Immature natural killer cell (primary cell): ENCODE data around the gene BIN2. TPM values are rescaled to one million over a fixed set of nuclear protein-coding genes. Genes with fewer than 3 reads are reported as not detected.
"Not testable (repeated sequence)": the region's sequence is repeated elsewhere in the genome, so short reads cannot be mapped to it uniquely, and the experiment has no call there.

Experiments used
- DNase-seq, 3 donors: peaks; one replicate each; pipeline ENCODE4 v3.0.0; 2022; ENCODE audit warnings: mixed read lengths in 1 of 3
- H3K27ac Mint-ChIP-seq, 6 donors: one replicate each; pipeline ENCODE4 v1.8.0; 2020; ENCODE audit warnings: mixed read lengths in 6 of 6, mild to moderate bottlenecking in 5 of 6, inconsistent platforms in 4 of 6, moderate library complexity in 3 of 6
- H3K27me3 Mint-ChIP-seq, 3 donors: one replicate each; pipeline ENCODE4 v1.8.0; 2020 to 2021; ENCODE audit warnings: low read depth in 3 of 3, mild to moderate bottlenecking in 3 of 3, mixed read lengths in 3 of 3, moderate library complexity in 3 of 3, inconsistent platforms in 1 of 3
- H3K36me3 Mint-ChIP-seq, 3 donors: one replicate each; pipeline ENCODE4 v1.8.0; 2020; ENCODE audit warnings: mixed read lengths in 3 of 3, inconsistent platforms in 2 of 3, mild to moderate bottlenecking in 2 of 3
- H3K4me1 Mint-ChIP-seq, 2 donors: one replicate each; pipeline ENCODE4 v1.8.0; 2020; ENCODE audit warnings: inconsistent platforms in 2 of 2, mild to moderate bottlenecking in 2 of 2, mixed read lengths in 2 of 2, moderate library complexity in 1 of 2
- H3K4me3 Mint-ChIP-seq, 5 donors: one replicate each; pipeline ENCODE4 v1.8.0; 2020; ENCODE audit warnings: mild to moderate bottlenecking in 5 of 5, mixed read lengths in 5 of 5, inconsistent platforms in 3 of 5, moderate library complexity in 3 of 5
- H3K9me3 Mint-ChIP-seq, 6 donors: one replicate each; pipeline ENCODE4 v1.8.0; 2020; ENCODE audit warnings: mild to moderate bottlenecking in 6 of 6, mixed read lengths in 6 of 6, inconsistent platforms in 4 of 6, moderate library complexity in 3 of 6
- polyA plus RNA-seq, 3 donors: library from polyadenylated mRNA; unstranded; fragments of 300-500 nt; fragmentation: Illumina TruSeq; gene quantifications; one replicate each; pipeline ENCODE4 v1.2.3, GENCODE V29; 2021

The BIN2 gene
- polyA plus RNA-seq, 3 donors from 2014 or later = 353 to 582 (median 359) TPM

DNA sequence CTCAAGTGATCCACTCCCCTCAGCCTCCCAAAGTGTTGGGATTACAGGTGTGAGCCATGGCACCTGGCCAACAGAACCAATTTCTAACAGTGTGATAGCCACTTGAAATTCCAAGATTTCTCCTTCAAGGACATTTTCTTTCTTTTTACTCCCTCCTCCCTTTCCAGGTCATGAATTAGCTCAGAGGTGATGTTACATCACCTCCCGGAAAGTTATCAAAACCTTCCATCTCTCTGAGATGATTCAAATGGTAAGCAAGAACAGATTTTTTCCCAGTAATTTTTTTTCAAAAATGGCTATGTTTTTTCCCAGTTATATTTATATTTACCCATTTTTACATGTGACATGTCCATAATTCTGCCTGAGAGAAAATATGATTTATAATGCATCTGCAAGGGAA, 38.1 kb downstream of the BIN2 start:
- peaks cover 14 to 33% (median 22%) of the 10 kb centered on the region in 3 donors for H3K36me3 Mint-ChIP-seq
- H3K27ac Mint-ChIP-seq = peak overlapping the region; percentile 46 to 79 (median 60)

DNA sequence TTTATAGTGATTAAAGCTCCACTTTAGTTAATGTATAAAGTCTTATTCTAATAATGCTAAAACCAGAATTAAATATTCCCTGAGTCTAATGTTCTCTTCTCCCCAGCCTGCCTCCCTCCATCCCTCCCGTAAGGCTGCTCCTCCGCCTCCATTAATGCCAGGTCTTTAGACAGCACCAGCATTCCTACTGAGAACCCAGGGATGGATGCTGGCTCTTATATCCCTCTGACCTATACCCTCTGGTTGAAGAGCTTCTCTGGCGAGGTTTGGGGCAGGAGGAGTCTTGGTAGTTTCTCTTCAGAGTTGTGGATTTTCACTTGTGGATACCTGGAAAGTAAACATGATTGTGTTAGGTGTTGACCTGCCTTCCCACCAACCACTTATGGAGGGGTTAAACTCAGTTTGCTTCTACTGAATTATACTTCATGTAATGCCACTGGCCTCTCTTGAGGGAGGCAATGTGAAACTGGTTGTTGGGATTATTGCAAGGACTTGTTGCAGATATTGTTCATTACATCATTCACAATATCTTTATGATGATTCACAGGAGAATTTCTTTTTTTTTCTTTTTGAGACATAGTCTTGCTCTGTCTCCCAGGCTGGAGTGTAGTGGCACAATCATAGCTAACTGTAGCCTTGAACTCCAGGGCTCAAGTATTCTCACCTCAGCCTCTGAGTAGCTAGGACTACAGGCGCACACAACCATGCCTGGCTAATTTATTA, 42.6 kb downstream of the BIN2 start:
- H3K36me3 Mint-ChIP-seq = peaks cover 9 to 21% (median 12%) of the 10 kb centered on the region in 3 donors
- peak overlapping the region; percentile 22 to 80 (median 58) for H3K27ac Mint-ChIP-seq

More for the DNA sequence above, 38.1 kb downstream of the BIN2 start:
- Mint-ChIP-seq H3K4me3 (no peak overlapping the region), H3K27me3 (no peaks in the 10 kb centered on the region), H3K4me1 (peaks cover 0 to 15% of the 10 kb centered on the region in 2 donors), H3K9me3 (peaks cover 0 to 3% (median 0%) of the 10 kb centered on the region in 6 donors)
- no peak for DNase-seq

DNA sequence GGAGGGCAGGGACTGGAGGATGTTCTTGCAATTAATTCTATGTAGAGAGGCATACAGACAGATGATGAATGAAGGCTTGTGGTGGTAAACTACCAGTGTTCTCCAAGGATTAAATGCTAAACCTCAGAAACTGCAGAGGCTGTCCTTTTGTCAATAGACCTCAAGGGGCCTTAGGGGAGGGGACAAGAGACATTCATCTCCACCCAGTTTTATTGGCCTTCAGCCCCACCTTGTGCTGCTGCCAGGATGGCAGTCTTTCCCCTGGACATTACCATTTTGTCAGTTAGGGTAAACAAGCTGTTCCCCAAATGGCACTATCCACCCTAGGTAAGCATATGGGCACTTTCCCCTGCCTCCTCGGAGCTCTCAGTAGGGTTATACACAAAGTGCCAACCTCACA, 48.9 kb downstream of the BIN2 start:
- H3K27me3 Mint-ChIP-seq = peaks cover 3 to 9% (median 8%) of the 10 kb centered on the region in 3 donors
- H3K27ac Mint-ChIP-seq = peak overlapping the region in 2 of 6 donors; percentile 45
- H3K4me1 Mint-ChIP-seq = peaks cover 11% of the 10 kb centered on the region in 2 donors
- H3K4me3 Mint-ChIP-seq = no peak overlapping the region
- no peak for DNase-seq
- no peaks in the 10 kb centered on the region for H3K36me3 Mint-ChIP-seq
- no peaks in the 10 kb centered on the region for H3K9me3 Mint-ChIP-seq

More for the DNA sequence above, 42.6 kb downstream of the BIN2 start:
- no peak for DNase-seq
- peaks cover 1 to 7% of the 10 kb centered on the region in 2 donors for H3K4me1 Mint-ChIP-seq
- H3K27me3 Mint-ChIP-seq = peaks cover 0 to 3% (median 0%) of the 10 kb centered on the region in 3 donors
- no peak overlapping the region for H3K4me3 Mint-ChIP-seq
- H3K9me3 Mint-ChIP-seq = no peaks in the 10 kb centered on the region

DNA sequence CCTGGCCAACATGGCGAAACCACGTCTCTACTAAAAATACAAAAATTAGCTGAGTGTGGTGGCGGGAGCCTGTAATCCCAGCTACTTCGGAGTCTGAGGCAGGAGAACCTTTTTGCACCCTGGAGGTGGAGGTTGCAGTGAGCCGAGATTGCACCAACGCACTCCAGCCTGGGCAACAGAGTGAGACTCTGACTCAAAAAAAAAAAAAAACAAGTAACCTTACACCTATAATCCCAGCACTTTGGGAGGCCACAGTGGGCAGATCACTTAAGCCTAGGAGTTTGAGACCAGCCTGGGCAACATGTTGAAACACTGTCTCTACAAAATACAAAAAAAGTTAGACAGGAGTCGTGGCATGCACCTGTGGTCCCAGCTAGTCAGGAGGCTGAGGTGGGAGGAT, 51.2 kb downstream of the BIN2 start:
- not testable (repeated sequence) for H3K36me3 Mint-ChIP-seq, H3K27ac Mint-ChIP-seq, H3K9me3 Mint-ChIP-seq, H3K4me3 Mint-ChIP-seq, DNase-seq, H3K27me3 Mint-ChIP-seq
- peaks cover 22 to 26% of the 10 kb centered on the region in 2 donors for H3K4me1 Mint-ChIP-seq

DNA sequence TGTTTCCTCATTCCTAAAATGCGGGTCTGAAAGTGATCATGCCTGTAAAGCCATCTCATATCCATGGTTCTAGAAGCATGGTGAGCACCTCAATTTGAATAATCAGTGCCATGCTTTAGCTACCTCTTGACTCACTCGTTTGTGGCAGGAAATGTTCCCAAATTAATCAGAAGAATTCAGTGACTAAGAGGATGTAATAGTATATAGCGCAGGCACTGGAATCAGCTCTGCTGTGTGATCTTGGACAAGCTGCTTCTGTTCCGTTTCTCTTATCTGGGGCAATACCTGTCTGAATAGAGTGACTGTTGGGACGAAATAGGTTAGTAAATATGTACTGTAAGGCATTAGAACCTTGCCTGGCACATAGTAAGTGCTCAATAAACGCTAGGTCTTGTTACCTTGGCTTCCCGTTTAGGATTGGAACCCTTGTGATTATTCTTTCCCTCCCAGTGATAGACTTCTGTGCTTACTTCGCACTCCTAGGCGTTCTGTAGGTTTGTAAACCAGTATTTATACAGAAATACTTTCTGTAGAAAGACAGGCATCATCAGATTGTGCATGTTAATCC, 52.9 kb downstream of the BIN2 start:
- Mint-ChIP-seq H3K27ac (peak overlapping the region; percentile 74 to 91 (median 84)), H3K9me3 (no peaks in the 10 kb centered on the region), H3K4me3 (peak overlapping the region; percentile 91 to 99 (median 95)), H3K36me3 (no peaks in the 10 kb centered on the region), H3K4me1 (peaks cover 27 to 28% of the 10 kb centered on the region in 2 donors), H3K27me3 (peaks cover 5 to 9% (median 8%) of the 10 kb centered on the region in 3 donors)
- no peak for DNase-seq

DNA sequence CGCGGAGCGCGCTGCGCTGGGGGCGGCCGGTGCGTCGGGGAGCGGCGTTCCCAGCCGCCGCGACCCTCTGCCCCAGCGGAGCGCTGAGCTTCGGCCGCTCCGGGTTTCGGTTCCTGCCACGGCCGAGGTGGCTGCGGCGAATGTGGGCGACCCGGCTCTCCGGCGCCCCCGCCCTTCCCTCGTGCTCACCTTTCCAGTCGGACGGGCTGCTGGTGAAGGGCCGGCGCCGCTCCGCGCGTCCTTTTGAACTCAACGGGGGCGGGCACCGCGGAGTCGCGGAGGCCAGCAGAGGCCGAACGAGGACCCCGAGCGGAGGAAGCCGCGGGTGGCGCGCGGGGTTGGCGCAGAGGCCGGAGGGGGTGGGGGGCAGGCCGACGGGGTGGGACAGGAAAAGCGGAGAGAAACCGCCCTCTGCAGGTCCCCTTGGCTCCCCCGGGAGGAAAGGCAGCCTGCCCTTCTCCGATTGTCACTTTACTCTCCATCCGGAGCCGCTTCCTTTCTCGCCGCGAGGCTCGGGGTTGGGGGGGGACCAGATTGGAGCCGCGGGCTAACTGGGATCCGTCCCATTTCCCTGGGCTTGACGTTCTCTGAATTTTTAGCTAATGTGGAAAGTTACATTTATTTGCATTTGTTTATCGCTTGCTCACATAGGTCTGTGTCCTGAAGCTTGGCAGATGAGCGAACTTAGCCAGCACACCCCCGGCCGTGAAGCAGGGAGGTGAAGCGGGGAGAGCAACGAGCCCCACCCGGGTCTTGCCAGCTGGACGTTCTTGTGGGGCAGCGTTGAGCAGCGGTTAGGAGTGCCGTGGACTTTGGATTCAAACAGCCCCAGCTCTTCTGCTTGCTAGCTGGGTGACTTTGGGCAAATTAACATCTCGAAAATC, 53.7 kb downstream of the BIN2 start, which contains the start of gene SMAGP:
Gene SMAGP (minus strand): TSS at position 349 of the 884 bp plus-strand sequence. CDS start 1,137 bp downstream, outside the sequence.
- DNase-seq = peak; percentile 71 to 75 (median 73)
- peak within 1 kb of the TSS; percentile 91 to 99 (median 95) for H3K4me3 Mint-ChIP-seq
- peaks cover 5 to 9% (median 8%) of the 10 kb centered on the region in 3 donors for H3K27me3 Mint-ChIP-seq
- H3K36me3 Mint-ChIP-seq = peaks cover 0 to 4% (median 0%) of the 10 kb centered on the region in 3 donors
- H3K27ac Mint-ChIP-seq = peak within 1 kb of the TSS; percentile 77 to 93 (median 87)
- no peaks in the 10 kb centered on the region for H3K9me3 Mint-ChIP-seq
- H3K4me1 Mint-ChIP-seq = peaks cover 32 to 33% of the 10 kb centered on the region in 2 donors

DNA sequence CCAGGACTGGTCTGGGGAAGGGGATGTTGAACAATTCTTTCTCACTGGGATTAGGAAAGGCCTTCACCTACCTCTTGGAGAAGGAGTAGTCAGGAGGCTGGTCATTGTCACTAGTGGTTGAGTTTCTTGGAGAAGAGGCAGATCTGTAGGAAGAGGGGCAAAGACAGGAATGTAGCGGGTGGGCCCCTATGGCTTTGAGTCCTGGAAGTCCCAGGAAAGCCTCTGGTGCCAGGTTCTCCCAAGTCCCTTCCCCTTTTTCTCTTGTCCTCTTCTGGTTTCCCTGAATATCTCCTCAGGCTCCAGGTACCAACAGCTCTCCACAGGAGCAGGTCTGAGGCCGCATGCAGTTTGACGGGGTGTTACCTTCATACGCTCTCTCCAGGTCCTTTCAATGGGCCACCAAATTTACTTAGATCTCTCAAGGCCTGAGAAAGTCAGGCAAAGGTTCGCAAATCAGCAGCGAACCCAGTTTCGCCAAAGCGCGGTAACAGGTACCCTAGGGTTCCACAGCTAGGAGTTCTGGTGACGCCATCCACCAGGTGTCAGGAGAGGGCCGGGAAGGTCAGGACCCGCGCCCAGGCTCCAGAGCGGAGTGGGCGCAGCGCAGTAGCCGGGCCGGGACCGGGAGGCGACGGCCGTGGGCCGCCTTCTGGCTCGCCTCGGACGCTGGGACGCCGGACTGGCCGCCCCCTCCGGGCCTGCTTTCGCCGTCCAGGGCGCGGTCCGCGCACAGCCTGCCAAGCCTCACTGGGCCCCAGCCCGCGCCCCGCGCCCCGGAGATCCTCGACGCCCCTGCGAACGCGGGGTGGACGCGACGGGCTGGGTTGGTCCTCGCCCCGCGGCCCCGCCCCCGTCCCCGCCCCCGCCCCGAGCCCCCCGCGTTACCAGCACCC, 54.6 kb downstream of the BIN2 start:
- Mint-ChIP-seq H3K27ac (peak overlapping the region; percentile 75 to 93 (median 87)), H3K4me3 (peak overlapping the region; percentile 90 to 93 (median 90)), H3K4me1 (peaks cover 38 to 40% of the 10 kb centered on the region in 2 donors), H3K9me3 (no peaks in the 10 kb centered on the region), H3K27me3 (peaks cover 5 to 9% (median 8%) of the 10 kb centered on the region in 3 donors), H3K36me3 (peaks cover 0 to 6% (median 0%) of the 10 kb centered on the region in 3 donors)
- DNase-seq = peak in 1 of 3 donors; percentile 38

DNA sequence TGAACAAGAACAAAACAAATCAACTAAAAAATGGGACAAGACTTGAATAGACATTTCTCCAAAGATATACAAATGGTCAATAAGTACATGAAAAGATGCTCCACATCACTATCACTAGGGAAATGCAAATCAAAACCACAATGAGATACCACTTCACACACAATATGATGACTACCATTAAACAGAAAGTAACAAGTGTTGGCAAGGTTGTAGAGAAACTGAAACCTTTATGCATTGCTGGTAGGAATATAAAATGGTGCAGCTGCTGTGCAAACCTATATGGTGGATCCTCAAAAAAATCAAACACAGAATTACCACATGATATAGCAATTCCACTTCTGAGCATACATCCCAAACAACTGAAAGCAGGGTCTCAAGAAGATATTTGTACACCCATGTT, 59.0 kb downstream of the BIN2 start:
- Mint-ChIP-seq H3K4me3 (peak overlapping the region; percentile 64 to 85 (median 81)), H3K9me3 (no peaks in the 10 kb centered on the region), H3K27me3 (peaks cover 0 to 2% (median 1%) of the 10 kb centered on the region in 3 donors), H3K27ac (peak overlapping the region; percentile 81 to 95 (median 92)), H3K4me1 (peaks cover 33 to 36% of the 10 kb centered on the region in 2 donors), H3K36me3 (peaks cover 0 to 6% (median 0%) of the 10 kb centered on the region in 3 donors)
- DNase-seq = peak; percentile 66 to 72 (median 68)

DNA sequence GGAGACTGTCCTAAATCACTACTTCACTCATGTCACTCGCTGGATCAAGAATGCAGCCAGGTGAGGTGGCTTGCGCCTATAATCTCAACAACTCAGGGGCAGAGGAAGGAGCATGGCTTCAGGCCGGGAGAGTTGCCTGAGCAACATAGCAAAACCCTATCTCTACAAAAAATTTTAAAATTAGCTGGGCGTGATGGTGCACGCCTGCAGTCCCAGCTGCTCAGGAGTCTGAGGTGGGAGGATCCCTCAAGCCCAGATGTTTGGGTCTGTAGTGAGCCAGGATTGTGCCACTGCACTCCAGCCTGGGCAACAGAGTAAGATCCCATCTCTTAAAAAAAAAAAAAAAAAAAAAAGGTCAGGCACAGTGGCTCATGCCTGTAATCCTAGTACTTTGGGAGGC, 59.7 kb downstream of the BIN2 start:
- Mint-ChIP-seq H3K4me3 (peak overlapping the region in 1 of 5 donors; percentile 39), H3K27ac (peak overlapping the region in 4 of 6 donors; percentile 73 to 88 (median 82))

DNA sequence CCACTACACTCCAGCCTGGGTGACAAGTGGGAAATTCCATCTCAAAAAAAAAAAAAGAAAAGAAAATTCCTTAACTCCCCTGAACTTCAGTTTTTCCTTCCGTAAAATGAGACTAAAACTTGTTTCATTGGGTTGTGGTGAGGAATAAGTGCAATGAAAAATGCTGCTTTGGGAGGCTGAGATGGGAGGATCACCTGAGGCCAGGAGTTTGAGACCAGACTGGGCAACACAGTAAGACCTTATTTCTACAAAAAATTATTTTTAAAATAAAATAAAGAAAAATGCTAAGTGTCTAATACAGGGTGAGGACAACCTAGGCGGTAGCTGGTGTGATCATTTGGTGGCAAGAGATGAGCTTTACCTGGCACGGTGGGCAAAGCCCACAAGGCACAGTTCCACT, 60.6 kb downstream of the BIN2 start:
- H3K27ac Mint-ChIP-seq = no peak overlapping the region
- H3K36me3 Mint-ChIP-seq = peaks cover 0 to 6% (median 0%) of the 10 kb centered on the region in 3 donors
- no peaks in the 10 kb centered on the region for H3K9me3 Mint-ChIP-seq
- peaks cover 0 to 1% (median 0%) of the 10 kb centered on the region in 3 donors for H3K27me3 Mint-ChIP-seq
- no peak for DNase-seq
- peaks cover 21 to 24% of the 10 kb centered on the region in 2 donors for H3K4me1 Mint-ChIP-seq
- H3K4me3 Mint-ChIP-seq = no peak overlapping the region

More for the DNA sequence above, 59.7 kb downstream of the BIN2 start:
- H3K9me3 Mint-ChIP-seq = no peaks in the 10 kb centered on the region
- H3K4me1 Mint-ChIP-seq = peaks cover 30 to 32% of the 10 kb centered on the region in 2 donors
- DNase-seq = no peak
- peaks cover 0 to 6% (median 0%) of the 10 kb centered on the region in 3 donors for H3K36me3 Mint-ChIP-seq
- peaks cover 0 to 1% (median 0%) of the 10 kb centered on the region in 3 donors for H3K27me3 Mint-ChIP-seq

DNA sequence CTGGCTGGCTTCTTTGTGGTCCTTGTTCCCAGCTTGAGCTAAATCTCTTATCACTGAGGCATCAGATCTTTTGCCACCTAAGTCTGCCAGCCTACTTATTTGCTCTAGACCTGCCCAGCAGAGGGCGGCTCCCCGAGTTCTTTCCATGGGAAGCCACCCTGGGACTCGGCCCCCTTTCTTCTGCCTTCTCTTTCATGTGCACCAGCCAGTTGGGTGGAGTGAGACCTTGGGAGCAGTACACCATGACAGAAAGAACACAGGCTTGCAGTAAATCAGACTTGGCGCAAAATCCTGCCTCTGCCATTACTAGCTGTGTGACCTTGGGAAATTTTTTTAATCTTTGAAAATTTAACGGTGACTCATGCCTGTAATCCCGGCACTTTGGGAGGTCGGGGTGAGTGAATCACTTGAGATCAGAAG, 61.2 kb downstream of the BIN2 start:
- no peak overlapping the region for H3K4me3 Mint-ChIP-seq
- H3K9me3 Mint-ChIP-seq = no peaks in the 10 kb centered on the region
- DNase-seq = no peak
- peaks cover 0 to 6% (median 0%) of the 10 kb centered on the region in 3 donors for H3K36me3 Mint-ChIP-seq
- H3K27ac Mint-ChIP-seq = peak overlapping the region in 1 of 6 donors; percentile 36
- H3K4me1 Mint-ChIP-seq = peaks cover 19 to 20% of the 10 kb centered on the region in 2 donors
- peaks cover 0 to 1% (median 0%) of the 10 kb centered on the region in 3 donors for H3K27me3 Mint-ChIP-seq

DNA sequence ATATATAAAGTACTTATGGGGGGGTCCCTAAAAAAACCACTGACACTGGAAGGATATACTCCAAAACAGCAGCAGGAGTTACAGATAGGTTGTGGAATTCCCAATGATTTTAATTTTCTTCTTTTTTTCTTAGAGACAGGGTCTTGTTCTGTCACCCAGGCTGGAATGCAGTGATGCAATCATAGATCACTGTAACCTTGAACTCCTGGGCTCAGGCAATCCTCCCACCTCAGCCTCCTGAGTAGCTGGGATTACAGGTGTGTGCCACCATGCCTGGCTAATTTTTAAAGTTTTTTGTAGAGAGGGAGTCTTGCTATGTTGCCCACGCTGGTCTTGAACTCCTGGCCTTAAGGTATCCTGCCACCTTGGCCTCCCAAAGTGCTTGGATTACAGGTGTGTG, 64.4 kb downstream of the BIN2 start:
- peaks cover 0 to 12% (median 0%) of the 10 kb centered on the region in 3 donors for H3K36me3 Mint-ChIP-seq

More for the DNA sequence above, 64.4 kb downstream of the BIN2 start:
- H3K27ac Mint-ChIP-seq, DNase-seq, H3K4me1 Mint-ChIP-seq, H3K9me3 Mint-ChIP-seq, H3K27me3 Mint-ChIP-seq, H3K4me3 Mint-ChIP-seq: not testable (repeated sequence)
